BJ (cell line): ENCODE results near the gene ETHE1. TPM values are rescaled to one million over a fixed set of nuclear protein-coding genes. Genes with fewer than 3 reads are reported as not detected.

Experiments
- CTCF ChIA-PET: fragments of 350-600 bp; formaldehyde crosslinking; extraction: SDS; loops from one replicate; lab custom pipeline; 2021; ENCODE audit warnings: antibody characterized with exemption, inconsistent platforms; lab: Yijun Ruan, JAX
- POLR2A ChIA-PET: fragments of 300-600 bp; sonication (Branson Sonifier 250); formaldehyde crosslinking; extraction: SDS; loops from one replicate; lab custom pipeline; 2021; ENCODE audit warnings: antibody characterized with exemption; lab: Charles Lee
- DNase-seq: peaks from one replicate; pipeline ENCODE4 v3.0.0-alpha.2; 2011; ENCODE audit warnings: low read depth
- H3K27me3 ChIP-seq: 2 replicates; pipeline ENCODE4 v1.6.0; 2011; ENCODE audit warnings: low read length; ENCODE audit not compliant: control insufficient read depth, insufficient read depth
- H3K36me3 ChIP-seq: 2 replicates; pipeline ENCODE4 v1.5.1; 2011; ENCODE audit warnings: low read length; ENCODE audit not compliant: control insufficient read depth, insufficient read depth
- H3K4me3 ChIP-seq: 2 replicates; pipeline ENCODE4 v1.5.1; 2011; ENCODE audit warnings: low read depth, mild to moderate bottlenecking, control low read depth, low read length
- polyA minus RNA-seq: library from RNA; depleted of rRNA, polyadenylated mRNA; stranded (reverse); fragments of >200 nt; gene quantifications from 2 replicates; pipeline ENCODE4 v1.2.3, GENCODE V29; 2011; rRNA and poly(A)+ RNA removed
- polyA plus RNA-seq: library from polyadenylated mRNA; depleted of rRNA; stranded (reverse); fragments of >200 nt; gene quantifications from 2 replicates; pipeline ENCODE4 v1.2.3, GENCODE V29; 2011; rRNA removed
- TF ChIP-seq, protein P1 (sequence below): IDR thresholded peaks from 2 replicates; pipeline ENCODE4 v1.5.1; 2011; ENCODE audit warnings: low read depth, mild to moderate bottlenecking, control low read depth, inconsistent platforms, low read length, moderate library complexity; ENCODE audit not compliant: insufficient read depth

Gene ETHE1, protein sequence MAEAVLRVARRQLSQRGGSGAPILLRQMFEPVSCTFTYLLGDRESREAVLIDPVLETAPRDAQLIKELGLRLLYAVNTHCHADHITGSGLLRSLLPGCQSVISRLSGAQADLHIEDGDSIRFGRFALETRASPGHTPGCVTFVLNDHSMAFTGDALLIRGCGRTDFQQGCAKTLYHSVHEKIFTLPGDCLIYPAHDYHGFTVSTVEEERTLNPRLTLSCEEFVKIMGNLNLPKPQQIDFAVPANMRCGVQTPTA
- polyA plus RNA-seq (188 and 261 TPM in 2 replicates), polyA minus RNA-seq (107 and 192 TPM in 2 replicates)

DNA sequence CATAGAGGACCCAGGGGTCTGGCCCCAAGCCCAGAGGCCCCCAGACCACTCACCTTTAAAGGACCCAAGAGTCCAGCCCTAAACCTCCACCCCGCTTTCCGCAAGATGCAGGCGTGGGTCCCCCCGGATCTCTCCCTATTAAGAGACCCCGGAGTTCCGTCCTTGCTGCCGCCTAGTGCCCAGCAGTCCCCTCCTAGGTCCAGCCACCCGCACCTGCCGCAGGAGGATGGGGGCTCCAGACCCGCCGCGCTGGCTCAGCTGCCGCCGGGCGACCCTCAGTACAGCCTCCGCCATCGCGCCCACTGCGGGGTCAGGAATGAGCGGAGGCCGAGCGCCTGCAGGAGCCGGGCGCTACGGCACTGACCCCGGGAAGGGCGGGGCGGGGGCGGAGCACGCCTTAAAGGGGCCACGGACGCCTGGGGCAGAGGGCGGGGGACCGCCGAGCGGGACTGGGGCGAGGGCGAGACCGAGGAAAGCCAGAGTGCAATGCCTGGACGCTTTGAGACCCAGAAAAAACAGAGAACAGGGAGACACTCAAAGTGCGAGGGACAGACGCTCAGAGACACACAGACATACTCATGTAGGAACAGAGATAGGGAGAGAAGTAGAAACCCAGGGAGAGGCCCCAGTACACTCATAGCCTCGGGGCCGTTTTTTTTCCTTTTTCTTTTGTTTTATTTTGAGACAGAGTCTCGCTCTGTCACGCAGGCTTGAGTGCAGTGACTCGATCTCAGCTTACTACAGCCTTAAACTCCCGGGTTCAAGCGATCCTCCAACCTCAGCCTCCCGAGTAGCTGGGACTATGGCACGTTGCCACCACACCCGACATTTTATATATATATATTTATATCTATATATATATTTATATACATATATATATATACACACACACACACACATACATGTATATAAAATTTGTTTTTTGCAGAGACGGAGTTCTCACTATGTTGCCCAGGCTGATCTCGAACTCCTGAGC, at the start of gene ETHE1:
TSS of gene ETHE1 (minus strand) at position 318 of the 976 bp plus-strand sequence. CDS start at position 294, 24 bp downstream.
- ChIA-PET POLR2A (interaction anchor here (1.1 kb wide), 1 partner anchor 69 kb away, joined by 3 read pairs; the partner anchor contains the start of genes IRGQ and ZNF576), CTCF (interaction anchor here (1.2 to 7.3 kb wide), 4 partner anchors 7 to 95 kb away, joined by 4 to 41 read pairs (median 8); no protein-coding TSS in a partner anchor)
- no peak for DNase-seq
- Histone ChIP-seq H3K36me3 (peaks cover 1% of the 10 kb centered on the region), H3K4me3 (peak within 1 kb of the TSS; percentile 94), H3K27me3 (no peaks in the 10 kb centered on the region)
- TF ChIP-seq, protein P1, sequence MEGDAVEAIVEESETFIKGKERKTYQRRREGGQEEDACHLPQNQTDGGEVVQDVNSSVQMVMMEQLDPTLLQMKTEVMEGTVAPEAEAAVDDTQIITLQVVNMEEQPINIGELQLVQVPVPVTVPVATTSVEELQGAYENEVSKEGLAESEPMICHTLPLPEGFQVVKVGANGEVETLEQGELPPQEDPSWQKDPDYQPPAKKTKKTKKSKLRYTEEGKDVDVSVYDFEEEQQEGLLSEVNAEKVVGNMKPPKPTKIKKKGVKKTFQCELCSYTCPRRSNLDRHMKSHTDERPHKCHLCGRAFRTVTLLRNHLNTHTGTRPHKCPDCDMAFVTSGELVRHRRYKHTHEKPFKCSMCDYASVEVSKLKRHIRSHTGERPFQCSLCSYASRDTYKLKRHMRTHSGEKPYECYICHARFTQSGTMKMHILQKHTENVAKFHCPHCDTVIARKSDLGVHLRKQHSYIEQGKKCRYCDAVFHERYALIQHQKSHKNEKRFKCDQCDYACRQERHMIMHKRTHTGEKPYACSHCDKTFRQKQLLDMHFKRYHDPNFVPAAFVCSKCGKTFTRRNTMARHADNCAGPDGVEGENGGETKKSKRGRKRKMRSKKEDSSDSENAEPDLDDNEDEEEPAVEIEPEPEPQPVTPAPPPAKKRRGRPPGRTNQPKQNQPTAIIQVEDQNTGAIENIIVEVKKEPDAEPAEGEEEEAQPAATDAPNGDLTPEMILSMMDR, result no peak

DNA sequence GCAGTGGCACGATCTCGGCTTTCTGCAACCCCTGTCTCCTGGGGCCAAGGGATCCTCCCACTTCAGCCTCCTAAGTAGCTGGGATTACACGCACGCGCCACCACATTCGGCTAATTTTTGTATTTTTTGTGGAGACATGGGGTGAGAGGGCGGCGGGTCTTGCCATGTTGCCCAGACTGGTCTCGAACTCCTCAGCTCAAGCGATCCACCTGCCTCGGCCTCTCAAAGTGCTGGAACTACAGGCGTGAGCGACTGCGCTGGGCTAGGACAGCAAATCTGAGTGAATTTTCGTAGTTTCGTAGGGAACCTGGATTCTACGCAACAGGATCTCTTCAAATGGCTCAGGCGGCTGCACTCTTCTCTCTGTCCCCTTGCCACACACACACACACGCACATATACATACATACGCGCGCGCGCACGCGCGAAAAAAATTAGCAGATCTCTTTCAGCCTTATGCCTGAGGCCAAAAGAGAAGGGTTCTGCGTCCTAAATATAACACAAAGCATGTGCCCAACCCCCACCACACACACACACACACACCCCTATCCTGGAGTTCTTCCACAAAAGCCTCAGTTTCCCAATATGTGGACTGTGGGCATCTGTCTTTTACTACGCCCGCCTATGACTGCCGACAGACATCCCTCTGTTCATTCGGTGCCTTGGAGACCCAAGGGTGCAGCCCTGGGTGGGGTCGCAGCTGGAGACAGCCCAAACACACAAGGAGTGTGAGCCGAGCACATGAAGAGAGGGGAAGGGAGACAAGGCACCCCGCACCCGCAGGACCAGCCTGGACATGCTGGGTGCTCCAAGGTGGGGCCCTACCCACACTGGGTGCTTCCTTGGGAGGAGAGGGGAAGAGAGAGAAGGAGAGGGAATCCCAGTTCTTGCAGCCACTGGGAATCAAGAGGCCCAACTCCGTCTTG, 49.2 kb upstream of the ETHE1 start:
- TF ChIP-seq, protein P1, result no peak
- Histone ChIP-seq H3K36me3 (no peaks in the 10 kb centered on the region), H3K4me3 (peak overlapping the region; percentile 99), H3K27me3 (no peaks in the 10 kb centered on the region)
- POLR2A ChIA-PET, result no interaction called here
- CTCF ChIA-PET, result interaction anchor here (4.4 to 6.6 kb wide), 2 partner anchors 19 to 21 kb away, joined by 19 to 32 read pairs; partner anchors contain the start of gene IRGQ
- no peak for DNase-seq

DNA sequence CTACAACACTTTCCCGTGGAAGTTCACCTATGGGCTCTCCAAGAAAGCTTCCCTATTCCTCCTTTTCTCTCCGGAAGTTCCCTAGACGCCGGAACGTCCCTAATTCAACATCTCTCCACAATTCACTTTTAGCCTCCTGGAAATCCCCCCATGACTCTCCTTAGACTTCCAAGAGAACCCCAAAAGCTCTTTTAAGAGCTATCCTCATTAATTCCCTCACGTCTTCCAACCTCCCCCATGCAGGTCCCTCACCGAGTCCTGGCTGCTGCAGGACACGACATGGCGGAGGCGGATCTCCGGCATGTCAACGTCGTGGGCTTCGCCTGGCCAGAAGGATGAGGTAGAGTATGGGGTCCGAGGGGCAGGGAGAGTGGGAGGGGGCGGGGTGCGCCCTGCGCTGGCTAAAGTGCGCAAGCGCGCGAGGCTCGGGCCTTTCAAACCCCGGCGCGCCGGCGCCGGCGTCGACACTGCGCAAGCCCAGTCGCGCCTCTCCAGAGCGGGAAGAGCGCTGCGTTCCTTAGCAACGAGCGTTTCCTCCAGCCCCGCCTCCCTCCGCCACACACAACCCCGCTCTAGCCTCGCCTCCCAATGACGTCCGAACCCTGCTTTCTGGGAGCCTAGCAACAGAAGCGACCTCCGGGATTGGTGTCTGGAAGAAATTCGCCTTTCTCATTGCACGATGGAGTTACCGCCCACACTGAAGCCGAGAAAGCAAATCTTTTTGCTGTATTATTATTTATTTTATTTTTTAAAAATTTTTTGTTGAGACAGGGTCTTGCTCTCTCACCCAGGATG, 48.4 kb upstream of the ETHE1 start, which contains the start of the genes PINLYP and XRCC1:
TSS of gene PINLYP (plus strand) at position 646 of the 795 bp plus-strand sequence. CDS start 1,391 bp downstream, outside the sequence.
TSS of gene XRCC1 (minus strand) at position 372 of the 795 bp plus-strand sequence. CDS start at position 303, 69 bp downstream.
- CTCF ChIA-PET, result interaction anchor here (0.9 to 6.6 kb wide), 6 partner anchors 11 to 129 kb away, joined by 3 to 32 read pairs (median 4); no protein-coding TSS in a partner anchor

More for the DNA sequence above, 48.4 kb upstream of the ETHE1 start, which contains the start of the genes PINLYP and XRCC1:
- POLR2A ChIA-PET, result interaction anchor here (0.6 kb wide), 1 partner anchor 694 kb away, joined by 3 read pairs; no protein-coding TSS in a partner anchor
- DNase-seq, result peak; percentile 92
- Histone ChIP-seq H3K36me3 (no peaks in the 10 kb centered on the region), H3K4me3 (peak within 1 kb of the TSS; percentile 99), H3K27me3 (no peaks in the 10 kb centered on the region)
- TF ChIP-seq, protein P1, result no peak
